Measurements from ENCODE around the gene KCNH3.
"Not testable (repeated sequence)": the region's sequence is repeated elsewhere in the genome, so short reads cannot be mapped to it uniquely, and the experiment has no call there.

KCNH3 gene

DNA sequence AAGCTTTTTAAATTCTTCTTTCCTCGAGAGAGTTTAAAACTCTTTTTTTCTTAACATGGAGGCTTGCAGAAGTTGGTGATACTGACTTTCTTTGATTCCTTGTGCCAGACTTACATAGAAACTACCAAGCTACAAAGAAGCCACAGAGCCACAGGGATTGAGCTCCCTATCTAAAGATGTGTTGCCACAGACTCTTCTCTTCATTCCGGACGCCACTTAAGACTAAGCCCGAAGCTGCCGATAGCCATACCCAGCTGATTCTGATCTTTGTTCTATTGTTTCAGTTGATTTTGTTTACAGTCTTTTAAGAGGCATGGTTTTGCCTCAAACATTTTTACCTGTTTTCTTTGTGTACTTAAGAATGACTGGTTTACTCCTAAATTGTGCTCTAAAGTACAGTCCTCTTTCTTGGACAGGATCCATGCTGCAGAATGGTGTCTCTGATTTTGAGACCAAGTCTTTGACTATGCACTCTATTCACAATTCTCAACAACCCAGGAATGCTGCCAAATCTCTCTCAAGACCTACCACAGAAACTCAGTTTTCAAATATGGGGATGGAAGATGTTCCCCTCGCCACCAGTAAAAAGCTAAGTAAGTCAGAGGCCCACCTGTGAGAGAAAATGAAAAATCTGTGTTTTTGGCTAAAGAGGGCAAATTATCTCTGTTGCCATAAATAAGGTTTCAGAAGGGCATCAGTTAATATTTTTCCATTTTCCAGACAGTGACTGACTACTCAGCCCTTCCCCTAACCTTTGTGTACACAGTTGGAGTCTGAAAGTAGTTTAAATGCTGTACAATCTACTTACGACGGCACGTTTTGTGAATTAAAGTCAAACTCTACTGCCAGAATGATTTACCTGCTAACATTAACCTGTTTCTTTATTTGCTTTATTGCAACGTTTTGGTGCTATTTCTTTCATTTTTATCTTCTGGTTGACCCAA lies 42.1 kb upstream of the KCNH3 start:
- DNase-seq (ENCODE audit: extremely low read depth, low read depth), result no peak
- no peak for TF ChIP-seq CTCF (IDR thresholded peaks at IDR 0.05; ENCODE audit: low read depth, low read length, missing control alignments)
- H3K4me3 ChIP-seq (replicated peaks; ENCODE audit: low read depth, low read length), result no peak overlapping the region

- DNase-seq (ENCODE audit: extremely low read depth, low read depth), result no peak
- no peak overlapping the region for H3K4me3 ChIP-seq (replicated peaks; ENCODE audit: low read depth, low read length)
- no peak for TF ChIP-seq CTCF (IDR thresholded peaks at IDR 0.05; ENCODE audit: low read depth, low read length, missing control alignments)
Observed at GRCh38 chr12:49501895-49502294, 36.9 kb upstream of the KCNH3 start.

DNA sequence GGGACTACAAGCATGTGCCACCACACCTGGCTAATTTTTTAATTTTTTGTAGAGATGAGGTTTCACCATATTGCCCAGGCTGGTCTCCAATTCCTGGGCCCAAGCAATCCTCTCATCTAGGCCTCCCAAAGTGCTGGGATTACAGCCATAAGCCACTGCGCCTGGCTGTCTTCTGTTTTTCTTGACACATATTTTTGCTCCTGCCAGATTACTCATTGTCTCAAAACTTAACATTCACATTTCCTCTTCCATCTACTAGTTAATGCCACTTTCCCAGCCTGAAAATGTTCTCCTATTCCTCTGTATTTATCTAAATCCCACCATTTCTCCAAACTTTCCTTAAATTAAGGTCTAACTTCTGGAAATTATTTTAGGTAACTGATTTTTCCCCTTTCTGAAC lies 36.2 kb upstream of the KCNH3 start:
- no peak overlapping the region for H3K4me3 ChIP-seq (replicated peaks; ENCODE audit: low read depth, low read length)
- TF ChIP-seq CTCF (IDR thresholded peaks at IDR 0.05; ENCODE audit: low read depth, low read length, missing control alignments), result no peak
- no peak for DNase-seq (ENCODE audit: extremely low read depth, low read depth)

DNA sequence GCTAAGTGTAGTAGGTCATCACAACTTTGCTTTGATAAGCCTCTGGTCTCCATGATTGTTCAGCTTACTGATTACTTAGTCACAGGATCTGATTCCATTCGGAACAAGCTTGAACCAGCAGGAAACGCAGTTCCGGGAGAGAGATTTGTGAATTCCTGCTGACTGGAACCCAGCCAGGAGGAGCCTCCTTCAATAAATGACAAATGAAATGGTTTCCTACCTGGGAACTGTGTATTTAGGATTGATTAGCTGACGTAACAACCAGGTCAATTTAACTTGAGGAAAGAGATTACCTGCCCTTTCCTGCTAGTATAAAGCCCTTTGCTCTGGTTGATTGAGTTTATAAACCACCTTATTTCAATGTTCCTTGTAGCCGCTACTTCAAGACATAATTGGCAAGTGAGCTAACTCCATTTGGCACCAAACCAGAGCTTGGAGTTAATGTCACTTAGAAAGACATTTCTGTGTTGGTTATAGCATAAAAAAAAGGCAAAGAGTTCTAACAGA lies 35.1 kb upstream of the KCNH3 start:
- DNase-seq (ENCODE audit: extremely low read depth, low read depth), result no peak
- no peak overlapping the region for H3K4me3 ChIP-seq (replicated peaks; ENCODE audit: low read depth, low read length)
- TF ChIP-seq CTCF (IDR thresholded peaks at IDR 0.05; ENCODE audit: low read depth, low read length, missing control alignments), result no peak

GRCh38 chr12:49505672-49506071 lies 33.2 kb upstream of the KCNH3 start:
- H3K4me3 ChIP-seq (replicated peaks; ENCODE audit: low read depth, low read length), result no peak overlapping the region
- no peak for DNase-seq (ENCODE audit: extremely low read depth, low read depth)
- TF ChIP-seq CTCF (IDR thresholded peaks at IDR 0.05; ENCODE audit: low read depth, low read length, missing control alignments), result no peak

DNA sequence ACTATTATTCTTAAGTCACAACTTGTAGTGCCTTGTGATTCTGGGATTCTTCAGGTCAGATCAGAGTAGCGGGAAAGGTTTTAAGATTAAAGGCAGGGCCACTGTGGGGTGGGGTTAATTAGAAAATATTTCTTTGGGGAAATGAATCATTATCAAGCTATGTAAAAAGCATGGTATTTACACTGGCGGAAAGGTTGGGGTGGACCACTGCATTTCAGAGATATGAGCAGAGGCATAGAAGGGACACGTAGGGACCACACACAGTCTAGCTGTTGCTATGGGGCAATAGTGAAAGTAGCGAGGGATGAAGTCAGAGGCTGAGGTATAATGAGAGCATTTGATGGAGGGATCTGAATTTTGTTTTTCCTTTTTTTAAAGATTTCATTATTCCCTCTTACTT lies 31.7 kb upstream of the KCNH3 start:
- no peak overlapping the region for H3K4me3 ChIP-seq (replicated peaks; ENCODE audit: low read depth, low read length)
- peak; percentile 60 for DNase-seq (ENCODE audit: extremely low read depth, low read depth)
- no peak for TF ChIP-seq CTCF (IDR thresholded peaks at IDR 0.05; ENCODE audit: low read depth, low read length, missing control alignments)

DNA sequence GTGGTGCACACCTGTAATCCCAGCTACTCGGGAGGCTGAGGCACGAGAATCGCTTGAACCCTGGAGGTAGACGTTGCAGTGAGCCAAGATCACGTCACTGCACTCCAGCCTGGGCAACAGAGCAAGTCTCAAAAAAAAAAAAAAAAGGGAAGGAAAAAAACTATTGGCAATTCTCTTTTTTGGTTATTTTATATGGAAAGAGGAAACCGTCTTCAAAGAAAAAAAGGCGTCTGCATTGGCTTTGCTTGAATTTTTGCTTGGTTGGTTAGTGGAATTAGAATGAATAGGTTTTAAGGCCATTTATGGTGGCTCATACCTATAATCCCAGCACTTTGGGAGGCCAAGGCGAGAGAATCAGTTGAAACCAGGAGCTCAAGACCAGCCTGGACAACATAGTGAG lies 29.1 kb upstream of the KCNH3 start:
- not testable (repeated sequence) for H3K4me3 ChIP-seq (replicated peaks; ENCODE audit: low read depth, low read length); DNase-seq (ENCODE audit: extremely low read depth, low read depth)

Measured in HFF-Myc (cell line).